K562 (cell line): ENCODE data around the gene SOX12. TPM values are rescaled to one million over a fixed set of nuclear protein-coding genes. Genes with fewer than 3 reads are reported as not detected.

Source experiments
- ATF1 ChIP-seq, 2 experiments: fragments of 450-650 bp in 1 of 2; IDR thresholded peaks; 2 replicates each; pipeline ENCODE4 v1.6.1; 2016; ENCODE audit warnings: missing compliant biosample characterization in 1 of 2, missing genetic modification characterization in 1 of 2
- CC2D1A ChIP-seq: fragments of 450-650 bp; IDR thresholded peaks from 2 replicates; pipeline ENCODE4 v1.6.1; 2017; ENCODE audit warnings: mild to moderate bottlenecking
- CHD7 ChIP-seq: fragments of 200-600 bp; sonication (generic); IDR thresholded peaks from one replicate; pipeline ENCODE4 v1.6.1; 2012; ENCODE audit warnings: mild to moderate bottlenecking, low read depth, low read length, inconsistent platforms
- GATAD2B ChIP-seq: fragments of 450-650 bp; IDR thresholded peaks from 2 replicates; pipeline ENCODE4 v1.6.1; 2017; ENCODE audit warnings: mild to moderate bottlenecking, borderline replicate concordance
- ZNF431 ChIP-seq: sonication (generic); formaldehyde crosslinking; IDR thresholded peaks from 2 replicates; pipeline ENCODE4 v1.8.0; 2022; ENCODE audit warnings: mild to moderate bottlenecking, missing genetic modification reagents
- ZNF592 ChIP-seq: fragments of 450-650 bp; IDR thresholded peaks from 2 replicates; pipeline ENCODE4 v1.6.1; 2017; ENCODE audit warnings: antibody characterized with exemption, mild to moderate bottlenecking
- ZNF830 ChIP-seq: fragments of 250-450 bp; sonication (Bioruptor Pico); IDR thresholded peaks from 2 replicates; pipeline ENCODE4 v1.5.0; 2021; ENCODE audit warnings: mild to moderate bottlenecking
- polyA plus RNA-seq, 8 experiments: library from polyadenylated mRNA; depleted of rRNA in 4 of 8; stranded (reverse) in 5 of 8; unstranded in 3 of 8; fragments of >200 nt; fragmentation: Nextera tagmentation in 2 of 8; fragmentation: Illumina TruSeq in 1 of 8; extraction: Ambion mirVana in 2 of 8; extraction: Trizol in 1 of 8; gene quantifications; 2 replicates each; pipeline versions ENCODE4 v1.2.1 to v1.2.3, GENCODE V29; 2011 to 2014; ENCODE audit warnings: inconsistent platforms in 1 of 8, missing spikeins in 1 of 8
- total RNA-seq, 7 experiments: library from RNA; depleted of rRNA in 6 of 7; stranded (reverse); fragments of >200 nt in 6 of 7; fragmentation: Illumina TruSeq in 2 of 7; extraction: Trizol in 2 of 7; gene quantifications; 2 replicates each; pipeline versions ENCODE4 v1.2.1 to v1.2.3, GENCODE V29; 2011 to 2021; ENCODE audit warnings: low replicate concordance in 1 of 7
- TF ChIP-seq, protein P1 (sequence below), 2 experiments: IDR thresholded peaks in 1 of 2; conservative IDR thresholded peaks in 1 of 2; 2 replicates each; pipeline ENCODE4 v1.6.1; 2016; ENCODE audit warnings: low read depth in 2 of 2, mild to moderate bottlenecking in 1 of 2, missing compliant biosample characterization in 1 of 2, missing genetic modification characterization in 1 of 2, moderate library complexity in 1 of 2

The SOX12 gene
- total and polyA plus RNA-seq, 9 of the 15 experiments (the other 6 are each of a cell fraction or from before 2014, with no cell fraction given): 0.42 to 26.3 (median 2.6) TPM

- no peak for TF ChIP-seq CHD7
- TF ChIP-seq, protein P1, sequence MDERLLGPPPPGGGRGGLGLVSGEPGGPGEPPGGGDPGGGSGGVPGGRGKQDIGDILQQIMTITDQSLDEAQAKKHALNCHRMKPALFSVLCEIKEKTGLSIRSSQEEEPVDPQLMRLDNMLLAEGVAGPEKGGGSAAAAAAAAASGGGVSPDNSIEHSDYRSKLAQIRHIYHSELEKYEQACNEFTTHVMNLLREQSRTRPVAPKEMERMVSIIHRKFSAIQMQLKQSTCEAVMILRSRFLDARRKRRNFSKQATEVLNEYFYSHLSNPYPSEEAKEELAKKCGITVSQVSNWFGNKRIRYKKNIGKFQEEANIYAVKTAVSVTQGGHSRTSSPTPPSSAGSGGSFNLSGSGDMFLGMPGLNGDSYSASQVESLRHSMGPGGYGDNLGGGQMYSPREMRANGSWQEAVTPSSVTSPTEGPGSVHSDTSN (CRISPR knock-in tag; IDR thresholded peaks at IDR 0.05; ENCODE audit: low read depth): no peak
- TF ChIP-seq, protein P1 (tag; conservative IDR thresholded peaks at IDR 0.05; ENCODE audit: low read depth): no peak
- no peak for TF ChIP-seq ZNF830 (CRISPR knock-in tag)
- TF ChIP-seq CC2D1A: no peak
- TF ChIP-seq ATF1 (CRISPR knock-in tag; IDR thresholded peaks at IDR 0.05): no peak
- TF ChIP-seq ATF1 (tag; IDR thresholded peaks at IDR 0.05): no peak
- TF ChIP-seq ZNF431 (CRISPR knock-in tag): no peak
- TF ChIP-seq GATAD2B: no peak
- TF ChIP-seq ZNF592: 0 out of 2 replicates have a peak, but pooled peaks have one; percentile 40
Measured at GRCh38 chr20:346640-347316, 21.4 kb downstream of the SOX12 start, which contains the start of gene NRSN2 (continued).
